Activated B cell treated with CpG ODN at 0.5 μM for 24 hours (primary cell): ENCODE measurements around the gene CCNE1. TPM values are rescaled to one million over a fixed set of nuclear protein-coding genes. Genes with fewer than 3 reads are reported as not detected.
A peak's percentile ranks its signal among the peaks of the same experiment; 100 is the strongest.

Source experiments
- ATAC-seq: fragments of 200-7000 bp; cut with Tn5 transposase; one replicate; pipeline ENCODE4 v1.10.0; 2021; ENCODE audit warnings: low read depth, mild to moderate bottlenecking, moderate library complexity
- CTCF ChIA-PET: fragments of 350-600 bp; sonication (Branson Sonifier 250); formaldehyde crosslinking; loops from one replicate; lab custom pipeline; 2021; ENCODE audit warnings: antibody characterized with exemption; lab: Charles Lee
- POLR2A ChIA-PET: fragments of 350-600 bp; sonication (Branson Sonifier 250); formaldehyde crosslinking; loops from one replicate; lab custom pipeline; 2021; ENCODE audit warnings: antibody characterized with exemption; lab: Charles Lee
- DNase-seq: peaks from one replicate; pipeline ENCODE4 v3.0.0; 2022
- H3K27ac Mint-ChIP-seq: one replicate; pipeline ENCODE4 v1.8.0; 2020; ENCODE audit warnings: mixed read lengths
- H3K27me3 Mint-ChIP-seq: one replicate; pipeline ENCODE4 v1.8.0; 2021; ENCODE audit warnings: mixed read lengths
- H3K36me3 Mint-ChIP-seq: one replicate; pipeline ENCODE4 v1.8.0; 2021; ENCODE audit warnings: low read depth, mixed read lengths
- H3K4me1 Mint-ChIP-seq: one replicate; pipeline ENCODE4 v1.8.0; 2021; ENCODE audit warnings: mixed read lengths
- H3K4me3 Mint-ChIP-seq: one replicate; pipeline ENCODE4 v1.8.0; 2020; ENCODE audit warnings: mild to moderate bottlenecking, mixed read lengths
- H3K9me3 Mint-ChIP-seq: one replicate; pipeline ENCODE4 v1.8.0; 2020; ENCODE audit warnings: mixed read lengths
- CTCF ChIP-seq: fragments of 200-600 bp; IDR thresholded peaks from one replicate; pipeline ENCODE4 v1.8.0; 2022; ENCODE audit warnings: antibody characterized with exemption, mild to moderate bottlenecking
- intact Hi-C: fragments of 100-400 bp; cut with micrococcal nuclease; formaldehyde crosslinking; loops from one replicate; pipeline ENCODE4 v1.15.1; 2024
- total RNA-seq: library from RNA; stranded (reverse); gene quantifications from 2 replicates; pipeline ENCODE4 v1.2.3, GENCODE V29; 2022

The CCNE1 gene
- total RNA-seq, 1 donor from 2014 or later: 4.1 TPM

DNA sequence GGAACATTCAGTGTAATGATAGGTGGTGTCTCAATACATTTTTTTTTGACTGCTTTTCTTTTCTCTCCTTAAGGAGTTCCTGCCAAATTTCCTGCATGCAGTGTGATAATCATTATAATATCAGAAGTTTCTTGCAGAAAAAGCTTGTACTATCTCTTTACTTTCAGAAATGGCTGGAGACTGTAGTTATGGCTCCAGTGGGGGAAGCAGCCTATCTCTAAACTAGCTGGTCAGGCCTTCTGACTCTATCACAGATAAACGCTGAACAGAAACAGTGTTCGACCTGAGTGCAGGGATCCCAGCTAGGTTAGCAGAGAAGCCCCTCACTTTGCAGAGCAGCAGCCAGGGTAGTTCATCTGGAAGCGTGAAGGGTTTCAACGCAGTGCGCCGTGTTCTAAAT is 1.9 kb downstream of the CCNE1 start:
- Mint-ChIP-seq H3K36me3 (peaks cover 2% of the 10 kb centered on the region), H3K27me3 (no peaks in the 10 kb centered on the region), H3K4me3 (peak overlapping the region; percentile 85), H3K4me1 (peaks cover 18% of the 10 kb centered on the region), H3K9me3 (no peaks in the 10 kb centered on the region), H3K27ac (no peak overlapping the region)
- CTCF ChIA-PET: interaction anchor here (0.7 kb wide), 1 partner anchor 86 kb away, joined by 3 read pairs; no protein-coding TSS in a partner anchor
- POLR2A ChIA-PET: no interaction called here
- ATAC-seq (no peak), DNase-seq (no peak)
- intact Hi-C loops: loop anchor here (10.0 kb wide), 1 partner anchor 99 kb away; the partner anchor contains the start of gene C19orf12
- no peak for TF ChIP-seq CTCF

- Mint-ChIP-seq H3K36me3 (peaks cover 2% of the 10 kb centered on the region), H3K9me3 (no peaks in the 10 kb centered on the region), H3K27ac (no peak overlapping the region), H3K4me3 (no peak overlapping the region), H3K4me1 (peaks cover 18% of the 10 kb centered on the region), H3K27me3 (no peaks in the 10 kb centered on the region)
- ChIA-PET CTCF (interaction anchor here (1.0 kb wide), 1 partner anchor 99 kb away, joined by 3 read pairs; no protein-coding TSS in a partner anchor), POLR2A (interaction anchor here (0.7 kb wide), 1 partner anchor 13 kb away, joined by 7 read pairs; no protein-coding TSS in a partner anchor)
- no peak for TF ChIP-seq CTCF
- intact Hi-C loops: loop anchor here (10.0 kb wide), 1 partner anchor 100 kb away; the partner anchor contains the start of gene C19orf12
- DNase-seq (no peak), ATAC-seq (no peak)
Measured at GRCh38 chr19:29815231-29815630, 3.4 kb downstream of the CCNE1 start.

DNA sequence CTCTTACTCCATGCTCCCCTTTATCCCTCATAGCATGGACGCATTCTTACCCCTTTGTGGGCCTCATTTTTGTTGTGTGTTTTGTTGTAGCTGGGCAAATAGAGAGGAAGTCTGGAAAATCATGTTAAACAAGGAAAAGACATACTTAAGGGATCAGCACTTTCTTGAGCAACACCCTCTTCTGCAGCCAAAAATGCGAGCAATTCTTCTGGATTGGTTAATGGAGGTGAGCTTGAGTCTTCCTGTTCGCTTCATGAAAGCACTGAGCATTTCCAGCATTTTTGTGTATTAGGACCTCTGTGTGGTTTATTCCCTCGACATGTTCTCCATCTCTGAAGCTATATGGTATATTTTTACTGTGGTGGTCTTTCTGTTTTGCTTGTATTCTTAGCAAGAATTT is 5.5 kb downstream of the CCNE1 start:
- no peak for TF ChIP-seq CTCF
- Mint-ChIP-seq H3K4me3 (no peak overlapping the region), H3K4me1 (peaks cover 15% of the 10 kb centered on the region), H3K27me3 (no peaks in the 10 kb centered on the region), H3K36me3 (peaks cover 4% of the 10 kb centered on the region), H3K9me3 (no peaks in the 10 kb centered on the region), H3K27ac (no peak overlapping the region)
- CTCF ChIA-PET: interaction anchor here (1.8 kb wide), 1 partner anchor 12 kb away, joined by 4 read pairs; no protein-coding TSS in a partner anchor
- POLR2A ChIA-PET: no interaction called here
- no peak for DNase-seq
- intact Hi-C loops: loop anchor here (10.0 kb wide), 1 partner anchor 103 kb away; the partner anchor contains the start of gene C19orf12
- ATAC-seq: no peak

GRCh38 chr19:29819300-29819699 is 7.5 kb downstream of the CCNE1 start:
- POLR2A ChIA-PET: no interaction called here
- TF ChIP-seq CTCF: no peak
- peaks cover 2% of the 10 kb centered on the region for H3K36me3 Mint-ChIP-seq
- CTCF ChIA-PET: no interaction called here
- intact Hi-C loops: loop anchor here (10.0 kb wide), 1 partner anchor 104 kb away; the partner anchor contains the start of gene C19orf12
- no peak overlapping the region for H3K4me3 Mint-ChIP-seq
- no peak for ATAC-seq
- no peak for DNase-seq
- no peaks in the 10 kb centered on the region for H3K27me3 Mint-ChIP-seq
- no peak overlapping the region for H3K27ac Mint-ChIP-seq
- peaks cover 8% of the 10 kb centered on the region for H3K4me1 Mint-ChIP-seq
- no peaks in the 10 kb centered on the region for H3K9me3 Mint-ChIP-seq

GRCh38 chr19:29819986-29820385 is 8.2 kb downstream of the CCNE1 start:
- no peak for TF ChIP-seq CTCF
- DNase-seq (no peak), ATAC-seq (no peak)
- CTCF ChIA-PET: no interaction called here
- peaks cover 2% of the 10 kb centered on the region for H3K36me3 Mint-ChIP-seq
- no peaks in the 10 kb centered on the region for H3K9me3 Mint-ChIP-seq
- no peak overlapping the region for H3K4me3 Mint-ChIP-seq
- intact Hi-C loops: loop anchor here (10.0 kb wide), 1 partner anchor 105 kb away; the partner anchor contains the start of gene C19orf12
- no peak overlapping the region for H3K27ac Mint-ChIP-seq
- no peaks in the 10 kb centered on the region for H3K27me3 Mint-ChIP-seq
- POLR2A ChIA-PET: no interaction called here
- H3K4me1 Mint-ChIP-seq: peaks cover 5% of the 10 kb centered on the region
